ENCODE measurements around the gene PARD6A.
"Not testable (repeated sequence)": the region's sequence is repeated elsewhere in the genome, so short reads cannot be mapped to it uniquely, and the experiment has no call there.

Gene PARD6A

DNA sequence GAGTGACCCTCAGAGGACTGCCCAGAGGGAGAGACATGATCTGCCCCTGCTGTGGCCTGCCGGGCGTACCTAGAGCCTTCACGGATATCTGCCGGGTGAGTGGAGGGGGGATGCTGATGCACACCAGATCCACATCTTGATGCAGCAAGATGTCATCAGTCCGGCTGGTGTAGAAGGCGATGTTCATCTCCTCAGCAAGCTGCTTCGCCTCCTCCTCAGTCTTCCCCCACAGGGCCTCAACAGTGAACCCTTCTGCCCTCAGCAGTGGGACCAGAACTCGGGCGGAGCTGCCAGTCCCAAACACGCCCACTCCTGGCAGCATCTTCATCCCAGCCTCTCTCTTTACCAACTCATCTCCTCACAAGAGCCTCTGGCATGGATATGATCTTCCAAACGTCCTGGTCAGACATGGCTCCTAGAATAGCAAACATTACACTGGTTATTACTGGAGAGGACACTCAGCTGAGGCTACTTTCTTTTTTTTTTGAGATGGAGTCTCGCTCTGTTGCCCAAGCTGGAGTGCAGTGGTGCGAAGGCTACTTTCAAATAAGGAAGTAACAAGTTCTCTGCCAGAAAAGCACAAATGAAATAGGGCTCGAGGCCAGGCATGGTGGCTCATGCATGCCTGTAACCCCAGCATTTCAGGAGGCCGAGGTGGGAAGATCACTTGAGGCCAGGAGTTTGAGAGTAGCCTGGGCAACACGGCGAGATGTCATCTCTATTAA lies 24.8 kb downstream of the PARD6A start:
- no peak for DNase-seq (ENCODE audit: low read depth in 2 of 3, low spot score in 2 of 3)

DNA sequence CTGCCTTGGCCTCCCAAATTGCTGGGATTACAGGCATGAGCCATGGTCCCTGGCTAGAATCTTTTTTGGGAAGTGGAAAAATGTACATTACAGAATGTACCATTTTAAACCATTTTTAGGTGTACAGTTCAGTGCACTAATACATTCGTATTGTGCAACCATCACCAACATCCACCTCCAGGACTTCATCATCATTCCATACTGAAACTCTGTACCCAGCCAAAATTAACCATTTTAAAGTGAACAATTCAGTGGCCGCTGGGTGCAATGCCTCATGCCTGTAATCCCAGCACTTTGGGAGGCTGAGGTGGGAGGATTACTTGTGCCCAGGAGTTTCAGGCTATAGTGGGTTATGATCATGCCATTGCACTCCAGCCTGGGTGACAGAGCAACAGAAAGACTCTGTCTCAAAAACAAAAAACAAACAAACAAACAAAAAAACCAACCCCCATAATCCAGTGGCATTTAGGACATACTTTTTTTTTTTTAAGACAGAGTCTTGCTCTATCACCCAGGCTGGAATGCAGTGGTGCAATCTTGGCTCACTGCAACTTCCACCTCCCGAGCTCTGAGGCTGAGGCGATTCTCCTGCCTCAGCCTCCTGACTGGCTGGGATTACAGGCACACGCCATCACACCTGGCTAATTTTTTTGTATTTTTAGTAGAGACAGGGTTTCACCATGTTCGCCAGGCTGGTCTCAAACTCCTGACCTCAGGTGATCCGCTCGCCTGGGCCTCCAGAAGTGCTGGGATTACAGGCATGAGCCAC lies 32.9 kb downstream of the PARD6A start:
- DNase-seq (ENCODE audit: low read depth in 2 of 3, low spot score in 2 of 3), result not testable (repeated sequence)

DNA sequence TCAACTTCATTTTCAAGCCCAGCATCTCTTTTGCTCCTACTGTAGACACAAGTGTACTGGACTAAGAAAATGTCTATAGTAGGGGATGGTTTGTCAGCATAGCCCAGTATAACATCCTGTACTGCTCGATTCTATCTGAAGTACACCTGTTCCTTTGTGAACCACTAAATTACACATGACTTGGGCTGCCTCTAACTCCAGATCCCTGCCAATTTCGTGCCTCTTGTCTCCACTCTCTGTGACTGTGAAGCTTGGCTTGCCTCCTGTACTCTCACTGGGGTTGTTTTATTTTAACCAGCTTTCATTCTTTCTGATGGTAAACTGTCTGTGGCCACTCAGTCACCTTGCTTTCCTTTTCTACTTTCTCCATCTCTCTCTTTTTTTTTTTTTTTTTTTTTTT lies 33.9 kb downstream of the PARD6A start:
- DNase-seq (ENCODE audit: low read depth in 2 of 3, low spot score in 2 of 3), result no peak

DNA sequence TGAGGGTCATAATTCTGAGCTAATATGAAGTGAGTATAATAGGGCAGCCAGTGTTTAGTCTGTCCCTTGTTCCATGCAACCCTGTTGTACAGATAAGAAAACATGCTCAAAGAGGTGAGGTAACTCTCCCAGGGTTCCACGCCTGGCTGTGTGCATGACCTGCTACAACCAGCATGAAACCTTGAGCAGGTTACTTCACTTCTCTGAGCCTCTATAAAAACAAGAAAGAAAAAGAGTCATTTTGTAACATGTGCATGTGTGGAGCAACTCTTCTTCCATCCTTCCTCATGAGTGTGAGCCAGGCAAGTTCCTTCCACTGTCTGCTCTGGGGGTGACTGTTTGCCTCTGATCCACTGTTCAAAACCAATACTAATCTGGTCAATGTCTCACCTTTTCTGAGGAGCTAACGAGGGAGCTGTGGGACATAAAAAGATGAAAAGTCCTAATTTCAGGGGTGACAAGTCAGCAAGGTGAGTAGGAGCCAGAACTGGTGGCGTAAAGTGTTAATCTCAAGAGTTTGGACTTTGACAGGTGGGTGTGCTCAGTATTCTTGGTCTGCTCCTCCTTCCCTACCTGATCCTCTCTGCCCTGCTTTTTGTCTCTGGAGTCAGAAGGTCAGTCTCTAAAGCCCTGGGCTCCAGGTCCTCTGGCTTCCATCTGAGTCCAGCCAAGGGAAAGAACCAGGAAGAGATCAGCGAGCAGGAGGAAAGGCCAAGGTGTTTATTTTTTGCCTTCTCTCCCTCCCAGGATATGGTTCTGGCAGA lies 36.8 kb downstream of the PARD6A start:
- no peak for DNase-seq (ENCODE audit: low read depth in 2 of 3, low spot score in 2 of 3)

DNA sequence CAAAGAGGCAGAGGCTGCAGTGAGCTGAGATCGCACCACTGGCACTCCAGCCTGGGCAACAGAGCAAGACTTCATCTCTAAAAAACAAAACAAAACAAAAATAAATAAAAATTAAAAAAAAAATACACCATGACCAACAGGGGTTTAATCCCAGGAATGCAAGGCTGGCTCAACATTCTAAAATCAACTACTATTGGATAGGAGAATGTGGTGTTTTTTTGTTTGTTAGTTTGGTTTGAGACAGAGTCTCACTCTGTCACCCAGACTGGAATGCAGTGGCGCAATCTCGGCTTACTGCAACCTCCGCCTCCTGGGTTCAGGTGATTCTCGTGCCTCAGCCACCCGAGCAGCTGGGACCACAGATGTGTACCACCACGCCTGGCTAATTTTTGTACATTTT lies 38.5 kb downstream of the PARD6A start:
- no peak for DNase-seq (ENCODE audit: low read depth in 2 of 3, low spot score in 2 of 3)

DNA sequence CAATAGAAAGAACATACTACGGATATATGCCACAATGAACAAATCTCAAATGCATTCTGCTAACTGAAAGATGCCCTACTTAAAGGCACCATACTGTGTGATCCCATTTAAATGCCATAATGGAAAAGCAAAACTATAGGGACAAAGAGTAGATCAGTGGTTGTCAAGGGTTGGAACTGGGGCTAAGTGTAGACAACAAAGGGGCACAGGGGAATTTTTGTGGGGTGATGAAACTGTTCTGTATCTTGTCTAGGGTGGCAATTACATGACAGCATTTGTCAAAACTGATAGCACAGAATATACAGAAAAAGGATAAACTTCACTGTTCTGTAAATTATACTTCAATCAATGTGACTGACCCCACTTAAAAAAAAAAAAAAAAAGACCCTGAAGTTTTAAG lies 40.7 kb downstream of the PARD6A start:
- DNase-seq (ENCODE audit: low read depth in 2 of 3, low spot score in 2 of 3), result no peak

DNA sequence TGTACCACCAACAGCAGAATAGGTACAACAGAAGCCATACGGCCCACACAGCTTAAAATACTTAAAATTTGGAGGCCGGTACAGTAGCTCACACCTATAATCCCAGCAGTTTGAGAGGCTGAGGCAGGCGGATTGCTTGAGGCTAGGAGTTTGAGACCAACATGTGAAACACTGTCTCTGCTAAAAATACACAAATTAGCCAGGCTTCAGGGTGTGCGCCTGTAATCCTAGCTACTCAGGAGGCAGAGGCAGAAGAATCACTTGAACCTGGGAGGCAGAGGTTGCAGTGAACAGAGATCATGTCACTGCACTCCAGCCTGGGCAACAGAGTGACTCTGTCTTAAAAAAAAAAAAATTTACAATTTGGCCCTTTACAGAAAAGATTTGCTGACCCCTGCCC lies 41.4 kb downstream of the PARD6A start:
- DNase-seq (ENCODE audit: low read depth in 2 of 3, low spot score in 2 of 3), result no peak

DNA sequence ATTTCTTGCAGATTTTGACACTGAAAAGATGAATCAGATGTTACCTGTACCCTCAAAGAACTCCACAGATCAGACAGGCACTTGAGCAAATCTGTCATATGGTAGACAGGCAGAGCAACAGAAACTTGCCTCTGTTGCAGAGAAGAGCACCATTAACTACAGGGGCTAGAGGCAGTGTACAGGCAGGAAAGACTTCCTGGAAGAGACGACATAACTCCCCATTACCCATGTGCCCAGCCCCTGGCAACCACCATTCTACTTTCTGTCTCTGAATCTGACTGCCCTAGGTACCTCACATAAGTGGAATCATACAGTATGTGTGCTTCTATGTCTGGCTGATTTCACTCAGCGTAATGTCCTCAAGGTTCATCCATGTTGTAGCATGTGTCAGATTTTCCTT lies 42.9 kb downstream of the PARD6A start:
- DNase-seq (ENCODE audit: low read depth in 2 of 3, low spot score in 2 of 3), result no peak

DNA sequence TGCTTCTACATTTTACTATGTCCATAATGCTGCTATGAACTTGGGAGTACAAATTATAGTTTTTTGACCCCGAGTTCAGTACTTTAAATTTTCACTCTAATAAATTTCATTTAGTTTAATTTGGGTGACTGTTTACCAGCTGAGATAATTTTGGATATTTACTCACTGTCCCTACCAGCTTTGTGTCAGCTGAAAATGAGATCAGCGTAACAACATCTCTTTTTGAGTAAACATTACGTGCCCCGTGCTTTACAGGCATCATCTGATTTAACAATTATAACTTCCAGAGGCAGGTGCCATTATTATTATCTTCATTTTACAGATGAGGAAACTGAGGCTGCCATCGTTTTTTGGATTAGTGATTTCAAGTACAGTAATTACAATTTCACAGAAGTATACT lies 43.4 kb downstream of the PARD6A start:
- no peak for DNase-seq (ENCODE audit: low read depth in 2 of 3, low spot score in 2 of 3)

DNA sequence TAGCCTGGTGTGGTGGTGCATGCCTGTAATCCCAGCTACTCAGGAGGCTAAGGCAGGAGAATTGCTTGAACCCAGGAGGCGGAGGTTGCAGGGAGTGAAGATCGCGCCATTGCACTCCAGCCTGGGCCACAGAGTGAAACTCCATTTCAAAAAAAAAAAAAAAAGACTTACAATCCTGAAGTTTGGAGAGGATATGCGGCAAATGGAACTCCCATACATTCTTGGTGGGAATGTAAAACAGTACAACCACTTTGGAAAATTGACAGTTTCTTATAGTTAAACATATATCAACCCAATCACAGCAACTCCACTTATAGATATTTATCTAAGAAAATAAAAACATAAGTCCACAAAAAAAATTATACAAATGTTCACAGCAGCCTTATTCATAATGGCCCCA lies 46.5 kb downstream of the PARD6A start:
- DNase-seq (ENCODE audit: low read depth in 2 of 3, low spot score in 2 of 3), result no peak

DNA sequence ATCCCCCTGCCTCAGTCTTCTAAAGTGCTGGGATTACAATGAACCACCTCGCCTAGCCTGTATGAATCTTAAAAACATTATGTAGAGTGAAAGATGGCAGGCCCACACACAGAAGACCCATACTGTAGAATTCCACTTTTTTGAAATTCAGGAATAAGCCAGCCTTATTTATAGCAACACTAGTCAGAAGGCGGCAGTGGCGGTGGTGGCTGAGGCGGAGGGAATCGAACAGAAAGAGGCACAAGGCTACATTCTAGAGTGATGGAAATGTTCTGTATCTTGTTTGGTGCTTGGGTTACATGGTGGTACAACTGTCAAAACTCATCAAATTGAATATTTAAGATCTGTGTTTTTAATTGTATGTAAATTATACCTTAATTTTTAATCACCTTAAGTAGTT lies 47.0 kb downstream of the PARD6A start:
- no peak for DNase-seq (ENCODE audit: low read depth in 2 of 3, low spot score in 2 of 3)

DNA sequence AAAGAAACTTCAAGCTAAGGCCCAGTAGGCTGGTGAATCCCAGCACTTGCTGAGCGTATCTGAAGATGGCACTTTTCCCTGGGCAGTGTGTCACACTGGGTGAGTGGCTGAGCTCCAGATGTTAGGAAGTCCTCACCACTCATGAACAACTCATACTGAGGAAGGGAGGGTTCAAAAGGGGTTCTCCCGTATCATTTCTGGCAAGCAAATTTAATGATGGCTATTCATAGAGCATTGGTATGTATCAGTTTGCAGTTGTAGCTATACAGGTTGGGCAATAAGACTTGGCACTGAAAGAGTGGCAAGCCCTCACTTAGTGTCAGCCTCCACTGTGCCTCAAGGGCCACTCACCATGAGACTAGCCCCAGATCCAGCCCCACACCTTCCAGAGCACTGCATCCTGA lies 47.6 kb downstream of the PARD6A start:
- DNase-seq (ENCODE audit: low read depth in 2 of 3, low spot score in 2 of 3), result no peak

DNA sequence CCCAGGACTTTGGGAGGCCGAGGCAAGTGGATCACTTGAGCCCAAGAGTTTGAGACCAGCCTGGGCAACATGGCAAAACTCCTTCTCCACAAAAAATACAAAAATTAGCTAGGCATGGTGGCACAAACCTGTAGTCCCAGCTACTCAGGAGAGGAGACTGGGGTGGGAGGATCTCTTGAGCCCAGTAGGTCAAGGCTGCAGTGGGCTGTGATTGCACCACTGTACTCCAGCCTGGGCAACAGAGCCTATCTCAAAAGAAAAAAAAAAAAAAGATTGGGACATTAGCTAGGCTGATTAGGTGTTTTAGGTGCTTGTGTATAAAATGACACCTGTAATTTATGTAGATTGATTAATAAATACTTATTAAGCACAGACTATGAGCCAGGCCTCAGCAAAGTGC lies 48.3 kb downstream of the PARD6A start:
- no peak for DNase-seq (ENCODE audit: low read depth in 2 of 3, low spot score in 2 of 3)

DNA sequence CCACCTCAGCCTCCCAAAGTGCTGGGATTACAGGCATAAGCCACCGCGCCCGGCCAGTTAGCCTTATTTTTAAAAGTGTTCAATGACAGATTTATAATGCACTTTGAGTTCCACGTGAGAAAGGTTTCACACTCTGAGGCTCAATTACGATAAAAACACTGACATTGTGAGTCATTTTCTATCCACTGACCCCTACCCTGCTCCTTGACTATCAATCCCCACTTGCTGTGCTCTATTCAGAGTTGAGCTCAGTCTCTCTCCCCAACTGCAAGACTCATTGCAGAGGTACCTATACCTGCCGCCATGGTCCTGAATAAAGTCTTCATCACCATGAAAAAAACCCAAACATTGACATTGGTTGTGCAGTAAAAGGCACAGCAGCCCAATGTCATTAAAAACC lies 49.8 kb downstream of the PARD6A start:
- DNase-seq (ENCODE audit: low read depth in 2 of 3, low spot score in 2 of 3), result no peak

All from activated CD8-positive, alpha-beta memory T cell treated with anti-CD3 and anti-CD28 coated beads for 48 hours (primary cell).